Astrocyte (in vitro differentiated cells and primary cell): ENCODE data around the gene EXD1.
"Not testable (repeated sequence)": the region's sequence is repeated elsewhere in the genome, so short reads cannot be mapped to it uniquely, and the experiment has no call there.

Experiments used
- EZH2 ChIP-seq: IDR thresholded peaks from 2 replicates; pipeline ENCODE4 v1.6.1; 2012; ENCODE audit warnings: mild to moderate bottlenecking, low read length, inconsistent platforms; ENCODE audit not compliant: insufficient read depth
- TF ChIP-seq, protein P1 (sequence below): IDR thresholded peaks from 2 replicates; pipeline ENCODE4 v1.5.1; 2011; ENCODE audit warnings: low read depth, mild to moderate bottlenecking, inconsistent platforms, low read length, moderate library complexity; ENCODE audit not compliant: insufficient read depth

- TF ChIP-seq, protein P1, sequence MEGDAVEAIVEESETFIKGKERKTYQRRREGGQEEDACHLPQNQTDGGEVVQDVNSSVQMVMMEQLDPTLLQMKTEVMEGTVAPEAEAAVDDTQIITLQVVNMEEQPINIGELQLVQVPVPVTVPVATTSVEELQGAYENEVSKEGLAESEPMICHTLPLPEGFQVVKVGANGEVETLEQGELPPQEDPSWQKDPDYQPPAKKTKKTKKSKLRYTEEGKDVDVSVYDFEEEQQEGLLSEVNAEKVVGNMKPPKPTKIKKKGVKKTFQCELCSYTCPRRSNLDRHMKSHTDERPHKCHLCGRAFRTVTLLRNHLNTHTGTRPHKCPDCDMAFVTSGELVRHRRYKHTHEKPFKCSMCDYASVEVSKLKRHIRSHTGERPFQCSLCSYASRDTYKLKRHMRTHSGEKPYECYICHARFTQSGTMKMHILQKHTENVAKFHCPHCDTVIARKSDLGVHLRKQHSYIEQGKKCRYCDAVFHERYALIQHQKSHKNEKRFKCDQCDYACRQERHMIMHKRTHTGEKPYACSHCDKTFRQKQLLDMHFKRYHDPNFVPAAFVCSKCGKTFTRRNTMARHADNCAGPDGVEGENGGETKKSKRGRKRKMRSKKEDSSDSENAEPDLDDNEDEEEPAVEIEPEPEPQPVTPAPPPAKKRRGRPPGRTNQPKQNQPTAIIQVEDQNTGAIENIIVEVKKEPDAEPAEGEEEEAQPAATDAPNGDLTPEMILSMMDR = not testable (repeated sequence)
- TF ChIP-seq EZH2 = not testable (repeated sequence)
These were observed 20.2 kb upstream of the EXD1 start for GRCh38 chr15:41250745-41251144.
